ENCODE results near the gene SPSB3.

GRCh38 chr16:1767116-1767994 is 15.0 kb downstream of the SPSB3 start:
- TF ChIP-seq POLR2AphosphoS5 (IDR thresholded peaks at IDR 0.05; ENCODE audit: low read depth) (no peak), EZH2 (IDR thresholded peaks at IDR 0.05; ENCODE audit: low read depth, unreplicated experiment) (no peak), CTCF (conservative IDR thresholded peaks at IDR 0.05; ENCODE audit: low read depth in 2 of 2) (no peak), ZNF114 (CRISPR knock-in tag; IDR thresholded peaks at IDR 0.05) (no peak), REST (IDR thresholded peaks at IDR 0.05; ENCODE audit: unreplicated experiment) (no peak), JUNB (IDR thresholded peaks at IDR 0.05; ENCODE audit: unreplicated experiment) (no peak), CREB1 (CRISPR knock-in tag; IDR thresholded peaks at IDR 0.05; ENCODE audit: low read depth) (no peak), EZH2phosphoT487 (IDR thresholded peaks at IDR 0.05; ENCODE audit: unreplicated experiment) (no peak), ETS1 (IDR thresholded peaks at IDR 0.05) (no peak), ZNF331 (CRISPR knock-in tag; IDR thresholded peaks at IDR 0.05; ENCODE audit: low read depth) (no peak), NANOG (IDR thresholded peaks at IDR 0.05; ENCODE audit: borderline replicate concordance) (no peak), STAT1 (IDR thresholded peaks at IDR 0.05; ENCODE audit: unreplicated experiment) (no peak), ZNF462 (CRISPR knock-in tag; IDR thresholded peaks at IDR 0.05) (no peak)

Measured in GM23338 (cell line).